Measurements from ENCODE around the gene SPDYE2.
"Not testable (repeated sequence)": the region's sequence is repeated elsewhere in the genome, so short reads cannot be mapped to it uniquely, and the experiment has no call there.

Gene SPDYE2

GRCh38 chr7:102542083-102542482, 8.9 kb upstream of the SPDYE2 start:
- not testable (repeated sequence) for DNase-seq

- DNase-seq = not testable (repeated sequence)
Observed at GRCh38 chr7:102542771-102543170, 8.3 kb upstream of the SPDYE2 start.

GRCh38 chr7:102543596-102543995, 7.4 kb upstream of the SPDYE2 start, which contains the start of gene UPK3BL2:
Gene UPK3BL2 (minus strand): TSS chr7:102543696. CDS start chr7:102543636, 60 bp downstream.
- DNase-seq = not testable (repeated sequence)

- DNase-seq = not testable (repeated sequence)
Observed at GRCh38 chr7:102544372-102544771, 6.7 kb upstream of the SPDYE2 start.

GRCh38 chr7:102545288-102545687, 5.7 kb upstream of the SPDYE2 start:
- not testable (repeated sequence) for DNase-seq

GRCh38 chr7:102546353-102546752, 4.7 kb upstream of the SPDYE2 start:
- not testable (repeated sequence) for DNase-seq

- not testable (repeated sequence) for DNase-seq
Observed at GRCh38 chr7:102568620-102569019, 17.6 kb downstream of the SPDYE2 start.

- not testable (repeated sequence) for DNase-seq
Observed at GRCh38 chr7:102572261-102573239, 21.5 kb downstream of the SPDYE2 start, which contains the start of gene POLR2J3. Gene POLR2J3 (minus strand): TSS chr7:102572583. CDS start chr7:102572521, 62 bp downstream.

GRCh38 chr7:102574607-102575006, 23.6 kb downstream of the SPDYE2 start:
- DNase-seq = not testable (repeated sequence)

GRCh38 chr7:102576363-102576762, 25.3 kb downstream of the SPDYE2 start:
- not testable (repeated sequence) for DNase-seq

- DNase-seq = not testable (repeated sequence)
Observed at GRCh38 chr7:102577315-102578240, 26.6 kb downstream of the SPDYE2 start.

GRCh38 chr7:102578486-102578885, 27.5 kb downstream of the SPDYE2 start:
- not testable (repeated sequence) for DNase-seq

GRCh38 chr7:102581722-102582121, 30.7 kb downstream of the SPDYE2 start:
- DNase-seq = not testable (repeated sequence)

- not testable (repeated sequence) for DNase-seq
Observed at GRCh38 chr7:102583495-102583894, 32.5 kb downstream of the SPDYE2 start.

GRCh38 chr7:102589857-102590256, 38.8 kb downstream of the SPDYE2 start:
- not testable (repeated sequence) for DNase-seq

- not testable (repeated sequence) for DNase-seq
Observed at GRCh38 chr7:102592477-102593019, 41.5 kb downstream of the SPDYE2 start.

- not testable (repeated sequence) for DNase-seq
Observed at GRCh38 chr7:102593637-102594334, 42.8 kb downstream of the SPDYE2 start.

GRCh38 chr7:102596036-102596435, 45.0 kb downstream of the SPDYE2 start:
- not testable (repeated sequence) for DNase-seq

GRCh38 chr7:102599699-102600098, 48.7 kb downstream of the SPDYE2 start:
- DNase-seq = not testable (repeated sequence)

- not testable (repeated sequence) for DNase-seq
Observed at GRCh38 chr7:102602317-102602716, 51.3 kb downstream of the SPDYE2 start.

- DNase-seq = not testable (repeated sequence)
Observed at GRCh38 chr7:102604431-102605145, 53.6 kb downstream of the SPDYE2 start.

Measured in GF-D8 (cell line).